IPS-20b (cell line): ENCODE results near the gene UBQLNL.

Experiments
- H3K27ac ChIP-seq: one replicate; pipeline ENCODE4 v1.5.1; 2013; ENCODE audit warnings: low read length
- H3K27me3 ChIP-seq: 2 replicates; pipeline ENCODE4 v1.6.1; 2013; ENCODE audit warnings: mild to moderate bottlenecking, low read length, inconsistent platforms; ENCODE audit not compliant: insufficient read depth
- H3K36me3 ChIP-seq: 2 replicates; pipeline ENCODE4 v1.6.1; 2013; ENCODE audit warnings: low read depth, mild to moderate bottlenecking, inconsistent platforms, low read length, moderate library complexity; ENCODE audit not compliant: insufficient read depth
- H3K4me1 ChIP-seq: 2 replicates; pipeline ENCODE4 v1.6.1; 2013; ENCODE audit warnings: mild to moderate bottlenecking, control low read depth, inconsistent platforms, low read length, moderate library complexity; ENCODE audit not compliant: insufficient read depth
- H3K4me3 ChIP-seq: 2 replicates; pipeline ENCODE4 v1.5.1; 2013; ENCODE audit warnings: mild to moderate bottlenecking, low read length, inconsistent platforms
- H3K9ac ChIP-seq: 2 replicates; pipeline ENCODE4 v1.6.1; 2013; ENCODE audit warnings: low read depth, mild to moderate bottlenecking, inconsistent platforms, low read length, moderate library complexity
- H3K9me3 ChIP-seq: 2 replicates; pipeline ENCODE4 v1.6.1; 2013; ENCODE audit warnings: mild to moderate bottlenecking, low read depth, low read length, inconsistent platforms; ENCODE audit not compliant: insufficient read depth

Gene UBQLNL

GRCh38 chr11:5534046-5534445 lies 17.5 kb upstream of the UBQLNL start:
- H3K36me3 ChIP-seq, result no peaks in the 10 kb centered on the region
- no peaks in the 10 kb centered on the region for H3K4me1 ChIP-seq
- no peaks in the 10 kb centered on the region for H3K27me3 ChIP-seq
- H3K9me3 ChIP-seq, result no peaks in the 10 kb centered on the region
- no peak overlapping the region for H3K9ac ChIP-seq
- H3K4me3 ChIP-seq, result no peak overlapping the region
- no peak overlapping the region for H3K27ac ChIP-seq

DNA sequence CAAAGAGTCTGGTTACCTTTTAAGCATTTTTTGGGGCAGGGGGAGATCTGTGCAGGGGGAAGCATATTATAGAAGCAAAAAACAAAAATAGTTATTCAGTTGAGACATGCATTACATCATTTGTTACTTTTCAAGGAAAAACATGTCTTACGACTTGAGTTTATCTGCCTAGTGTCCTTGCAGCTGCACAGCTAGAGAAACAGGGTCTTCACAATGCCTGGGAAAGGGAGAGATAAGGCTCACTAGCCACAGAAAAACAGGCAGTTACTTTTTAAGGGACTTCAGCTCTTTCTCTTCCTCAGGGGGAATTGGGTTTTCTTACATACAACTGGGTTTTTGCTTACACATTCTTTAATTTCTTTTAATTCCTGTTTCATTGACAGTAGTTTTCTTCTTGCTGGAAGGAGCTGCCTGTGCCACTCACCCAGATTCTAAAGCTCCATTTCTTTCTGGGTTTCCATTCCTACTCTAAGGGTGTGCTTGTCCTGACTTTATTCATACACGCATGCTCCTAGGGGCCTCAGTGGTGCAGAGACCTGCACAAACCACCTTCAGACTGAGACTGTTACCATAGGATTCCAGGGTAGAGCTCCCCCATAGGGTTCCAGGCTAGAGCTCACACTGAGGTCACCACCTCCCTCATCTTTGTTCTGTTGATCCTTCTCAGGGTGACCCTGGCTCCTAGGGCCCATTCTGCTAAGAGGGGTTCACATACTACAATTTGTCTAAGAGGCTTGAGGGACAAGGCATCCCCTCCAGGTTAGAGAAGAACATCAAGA lies 14.7 kb upstream of the UBQLNL start:
- H3K9me3 ChIP-seq, result no peaks in the 10 kb centered on the region
- H3K27ac ChIP-seq, result no peak overlapping the region
- no peaks in the 10 kb centered on the region for H3K4me1 ChIP-seq
- no peak overlapping the region for H3K4me3 ChIP-seq
- H3K27me3 ChIP-seq, result no peaks in the 10 kb centered on the region
- no peaks in the 10 kb centered on the region for H3K36me3 ChIP-seq
- H3K9ac ChIP-seq, result no peak overlapping the region

DNA sequence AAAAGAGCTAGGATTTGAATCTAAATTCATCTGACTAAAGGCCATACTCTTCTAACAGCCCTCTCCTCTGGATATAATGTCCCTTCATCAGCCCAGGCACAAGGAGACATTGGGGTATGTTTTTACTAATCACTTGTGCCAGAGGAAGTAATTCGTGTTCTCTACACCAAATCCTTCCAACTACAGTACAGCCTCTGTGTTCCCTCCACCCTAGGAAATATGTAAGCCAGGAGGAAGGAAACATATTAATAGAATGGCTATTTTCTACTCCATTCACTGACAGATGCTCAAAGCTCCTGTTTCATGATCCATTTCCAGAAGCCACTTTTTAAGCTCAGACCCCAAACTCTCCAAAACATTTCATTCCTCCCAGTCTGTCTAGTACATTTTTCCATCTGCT lies 12.0 kb upstream of the UBQLNL start:
- Histone ChIP-seq H3K9ac (no peak overlapping the region), H3K27ac (no peak overlapping the region), H3K9me3 (no peaks in the 10 kb centered on the region), H3K27me3 (no peaks in the 10 kb centered on the region), H3K36me3 (no peaks in the 10 kb centered on the region), H3K4me3 (no peak overlapping the region), H3K4me1 (no peaks in the 10 kb centered on the region; the same call in 1 of the 2 replicates)

DNA sequence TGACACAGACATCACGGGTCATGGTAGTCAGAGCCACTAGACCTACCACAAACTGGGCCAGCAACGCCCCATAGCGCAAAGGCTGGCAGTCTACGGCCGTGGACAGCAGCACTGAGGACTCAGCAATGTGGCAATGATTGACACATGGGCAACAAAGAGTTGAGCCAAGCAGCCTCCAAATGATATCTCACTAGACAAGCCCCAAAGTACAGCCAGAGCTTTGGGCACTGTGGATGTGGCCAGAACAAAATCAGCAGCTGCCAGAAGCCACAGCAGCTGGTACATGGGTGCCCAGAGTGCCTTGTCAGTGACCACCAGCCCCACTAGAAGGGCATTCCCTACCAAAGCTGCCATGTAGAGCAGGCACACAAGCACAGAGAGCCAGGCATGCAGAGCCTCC lies 11.2 kb upstream of the UBQLNL start:
- Histone ChIP-seq H3K4me3 (no peak overlapping the region), H3K4me1 (no peaks in the 10 kb centered on the region; the same call in 1 of the 2 replicates), H3K9ac (no peak overlapping the region), H3K27me3 (no peaks in the 10 kb centered on the region; the same call in 1 of the 2 replicates), H3K36me3 (no peaks in the 10 kb centered on the region), H3K9me3 (no peaks in the 10 kb centered on the region), H3K27ac (no peak overlapping the region)

DNA sequence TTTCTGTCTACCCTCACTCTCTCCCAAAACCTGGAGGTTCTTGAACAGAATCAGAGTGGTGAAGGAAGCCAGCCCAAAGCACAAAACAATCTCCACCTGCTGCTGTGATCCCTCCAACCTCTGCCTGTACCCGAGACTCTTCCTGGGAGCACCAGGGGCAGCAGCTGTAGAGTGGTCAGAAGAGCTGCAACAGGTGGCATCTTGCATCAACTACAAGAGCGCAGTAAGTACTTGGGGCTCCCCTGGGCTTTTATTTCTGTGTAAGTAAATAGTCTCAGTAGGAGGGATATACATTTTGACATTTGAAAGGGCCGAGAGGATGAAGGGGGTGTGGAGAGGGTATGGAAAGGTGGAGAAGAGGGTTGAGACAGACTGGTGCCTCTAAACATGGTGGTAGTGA lies 8.3 kb upstream of the UBQLNL start:
- Histone ChIP-seq H3K4me3 (no peak overlapping the region), H3K9me3 (no peaks in the 10 kb centered on the region), H3K4me1 (no peaks in the 10 kb centered on the region; the same call in 1 of the 2 replicates), H3K27ac (no peak overlapping the region), H3K27me3 (no peaks in the 10 kb centered on the region; the same call in 1 of the 2 replicates), H3K36me3 (no peaks in the 10 kb centered on the region), H3K9ac (no peak overlapping the region)

DNA sequence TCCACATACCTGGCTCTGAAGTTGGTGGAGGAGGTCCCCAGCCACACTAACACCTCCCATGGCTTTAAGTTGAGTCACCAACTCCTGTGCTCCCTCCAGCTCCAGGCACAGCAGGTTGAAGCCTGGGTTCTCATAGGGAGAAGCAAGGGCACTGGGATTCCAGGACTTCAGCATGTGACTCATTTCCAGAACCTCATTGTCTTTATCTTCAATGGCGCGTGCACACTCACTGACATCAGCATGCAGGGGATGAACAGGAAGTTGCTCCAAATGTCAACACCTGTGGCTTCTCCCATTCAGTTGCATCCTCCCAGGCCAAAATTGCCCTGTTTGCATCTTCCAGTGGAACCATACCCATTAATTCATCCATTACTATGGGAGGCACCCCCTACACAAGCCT lies 5.8 kb upstream of the UBQLNL start:
- H3K4me1 ChIP-seq, result no peaks in the 10 kb centered on the region; the same call in 1 of the 2 replicates
- H3K9ac ChIP-seq, result no peak overlapping the region
- no peaks in the 10 kb centered on the region; the same call in 1 of the 2 replicates for H3K27me3 ChIP-seq
- no peak overlapping the region for H3K27ac ChIP-seq
- H3K9me3 ChIP-seq, result no peaks in the 10 kb centered on the region
- no peak overlapping the region for H3K4me3 ChIP-seq
- no peaks in the 10 kb centered on the region for H3K36me3 ChIP-seq

DNA sequence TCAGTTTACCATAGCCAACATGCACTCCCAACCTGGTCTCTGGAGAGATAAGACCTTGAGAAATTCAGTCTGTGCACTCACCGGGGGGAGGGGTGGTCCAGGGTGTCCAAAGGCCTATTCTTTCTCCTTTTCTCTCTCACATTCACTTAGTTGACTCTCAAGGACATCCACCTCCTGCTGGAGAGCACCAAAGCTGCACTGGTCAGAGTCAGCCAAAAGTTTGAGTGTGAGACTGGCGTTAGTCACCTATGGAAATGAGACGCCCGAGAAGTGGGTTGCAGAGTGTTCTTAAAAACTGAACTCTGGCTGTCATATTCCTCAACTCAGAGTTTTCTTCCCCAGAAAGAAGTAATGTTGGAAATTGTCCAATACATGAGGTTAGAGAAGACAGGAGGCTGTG lies 5.0 kb upstream of the UBQLNL start:
- no peak overlapping the region for H3K9ac ChIP-seq
- H3K27me3 ChIP-seq, result no peaks in the 10 kb centered on the region; the same call in 1 of the 2 replicates
- no peaks in the 10 kb centered on the region for H3K36me3 ChIP-seq
- H3K9me3 ChIP-seq, result no peaks in the 10 kb centered on the region
- no peak overlapping the region for H3K4me3 ChIP-seq
- no peak overlapping the region for H3K27ac ChIP-seq
- no peaks in the 10 kb centered on the region; the same call in 1 of the 2 replicates for H3K4me1 ChIP-seq

GRCh38 chr11:5514841-5515240 lies 1.7 kb downstream of the UBQLNL start:
- Histone ChIP-seq H3K9me3 (no peaks in the 10 kb centered on the region), H3K4me1 (no peaks in the 10 kb centered on the region), H3K27ac (no peak overlapping the region), H3K4me3 (no peak overlapping the region), H3K36me3 (no peaks in the 10 kb centered on the region), H3K27me3 (no peaks in the 10 kb centered on the region), H3K9ac (no peak overlapping the region)

- H3K9me3 ChIP-seq, result no peaks in the 10 kb centered on the region
- no peaks in the 10 kb centered on the region for H3K27me3 ChIP-seq
- no peak within 1 kb of the TSS for H3K27ac ChIP-seq
- H3K4me3 ChIP-seq, result no peak within 1 kb of the TSS
- H3K9ac ChIP-seq, result no peak within 1 kb of the TSS
- H3K36me3 ChIP-seq, result no peaks in the 10 kb centered on the region
- no peaks in the 10 kb centered on the region for H3K4me1 ChIP-seq
These were observed 6.7 kb downstream of the UBQLNL start, which contains the start of gene UBQLN3 for GRCh38 chr11:5509803-5510202. TSS of gene UBQLN3 (minus strand) at chr11:5509957. CDS start at chr11:5509558, 399 bp downstream.

- no peak overlapping the region for H3K4me3 ChIP-seq
- no peak overlapping the region for H3K9ac ChIP-seq
- H3K9me3 ChIP-seq, result no peaks in the 10 kb centered on the region
- no peaks in the 10 kb centered on the region for H3K27me3 ChIP-seq
- no peak overlapping the region for H3K27ac ChIP-seq
- no peaks in the 10 kb centered on the region for H3K4me1 ChIP-seq
- H3K36me3 ChIP-seq, result no peaks in the 10 kb centered on the region
These were observed 7.9 kb downstream of the UBQLNL start for GRCh38 chr11:5508605-5509004.

- Histone ChIP-seq H3K9ac (no peak overlapping the region), H3K4me3 (no peak overlapping the region), H3K27ac (no peak overlapping the region), H3K4me1 (no peaks in the 10 kb centered on the region), H3K27me3 (no peaks in the 10 kb centered on the region), H3K36me3 (no peaks in the 10 kb centered on the region), H3K9me3 (no peaks in the 10 kb centered on the region)
These were observed 8.6 kb downstream of the UBQLNL start for GRCh38 chr11:5507933-5508305.

- no peaks in the 10 kb centered on the region for H3K36me3 ChIP-seq
- no peak overlapping the region for H3K27ac ChIP-seq
- H3K4me3 ChIP-seq, result no peak overlapping the region
- no peaks in the 10 kb centered on the region for H3K4me1 ChIP-seq
- H3K9ac ChIP-seq, result no peak overlapping the region
- H3K27me3 ChIP-seq, result no peaks in the 10 kb centered on the region
- H3K9me3 ChIP-seq, result no peaks in the 10 kb centered on the region
These were observed 9.1 kb downstream of the UBQLNL start for GRCh38 chr11:5507177-5507932.
